DOHH2 (cell line): ENCODE results near the gene GDF9.

Experiments used
- H3F3A ChIP-seq: fragments of 200-600 bp; sonication (generic), shearing (Covaris generic); 2 replicates; pipeline ENCODE4 v1.6.0; 2016; ENCODE audit warnings: antibody characterized with exemption, mild to moderate bottlenecking; ENCODE audit not compliant: control insufficient read depth, insufficient read depth
- H3K27ac ChIP-seq: fragments of 200-600 bp; sonication (generic); 2 replicates; pipeline ENCODE4 v1.5.1; 2014; ENCODE audit warnings: low read depth, mild to moderate bottlenecking, low read length, moderate library complexity
- H3K27me3 ChIP-seq: fragments of 200-600 bp; sonication (generic); 2 replicates; pipeline ENCODE4 v1.6.1; 2014; ENCODE audit warnings: mild to moderate bottlenecking, low read length, mixed read lengths; ENCODE audit not compliant: control insufficient read depth
- H3K36me3 ChIP-seq: fragments of 200-600 bp; sonication (generic); 2 replicates; pipeline ENCODE4 v1.6.1; 2014; ENCODE audit warnings: mild to moderate bottlenecking, low read length, moderate library complexity, mixed read lengths; ENCODE audit not compliant: control insufficient read depth
- H3K4me1 ChIP-seq: fragments of 200-600 bp; sonication (generic); 2 replicates; pipeline ENCODE4 v1.6.1; 2014; ENCODE audit warnings: mild to moderate bottlenecking, low read length, mixed read lengths; ENCODE audit not compliant: control insufficient read depth
- H3K4me2 ChIP-seq: fragments of 200-600 bp; sonication (generic); 2 replicates; pipeline ENCODE4 v1.6.0; 2014; ENCODE audit warnings: mild to moderate bottlenecking, low read length, moderate library complexity
- H3K4me3 ChIP-seq: fragments of 200-600 bp; sonication (generic); 2 replicates; pipeline ENCODE4 v1.5.1; 2014; ENCODE audit warnings: mild to moderate bottlenecking, low read length, mixed read lengths
- H3K79me2 ChIP-seq: fragments of 200-600 bp; sonication (generic); 2 replicates; pipeline ENCODE4 v1.6.1; 2014; ENCODE audit warnings: mild to moderate bottlenecking, low read length, mixed read lengths; ENCODE audit not compliant: control insufficient read depth
- H3K9me2 ChIP-seq: fragments of 200-600 bp; sonication (generic); replicated peaks from 2 replicates; pipeline ENCODE4 v1.6.1; 2014; ENCODE audit warnings: mild to moderate bottlenecking, low read length, mixed read lengths; ENCODE audit not compliant: control insufficient read depth
- H3K9me3 ChIP-seq: fragments of 200-600 bp; sonication (generic); 2 replicates; pipeline ENCODE4 v1.6.1; 2014; ENCODE audit warnings: antibody characterized with exemption, low read length, mixed read lengths; ENCODE audit not compliant: control insufficient read depth, insufficient read depth
- H4K20me1 ChIP-seq: fragments of 200-600 bp; sonication (generic); 2 replicates; pipeline ENCODE4 v1.6.0; 2014; ENCODE audit warnings: low read depth, mild to moderate bottlenecking, antibody characterized with exemption, low read length, moderate library complexity; ENCODE audit not compliant: control insufficient read depth, insufficient read depth
- EZH2phosphoT487 ChIP-seq: fragments of 200-600 bp; sonication (generic); IDR thresholded peaks from 2 replicates; pipeline ENCODE4 v1.6.1; 2017; ENCODE audit warnings: borderline replicate concordance, mild to moderate bottlenecking, antibody characterized with exemption, low read length, moderate library complexity, mixed read lengths
- TF ChIP-seq, protein P1 (sequence below): fragments of 200-600 bp; sonication (generic); IDR thresholded peaks from one replicate; pipeline ENCODE4 v1.5.1; 2014; ENCODE audit warnings: antibody characterized with exemption, mild to moderate bottlenecking, low read depth, low read length; ENCODE audit not compliant: poor library complexity, severe bottlenecking

GDF9 gene

DNA sequence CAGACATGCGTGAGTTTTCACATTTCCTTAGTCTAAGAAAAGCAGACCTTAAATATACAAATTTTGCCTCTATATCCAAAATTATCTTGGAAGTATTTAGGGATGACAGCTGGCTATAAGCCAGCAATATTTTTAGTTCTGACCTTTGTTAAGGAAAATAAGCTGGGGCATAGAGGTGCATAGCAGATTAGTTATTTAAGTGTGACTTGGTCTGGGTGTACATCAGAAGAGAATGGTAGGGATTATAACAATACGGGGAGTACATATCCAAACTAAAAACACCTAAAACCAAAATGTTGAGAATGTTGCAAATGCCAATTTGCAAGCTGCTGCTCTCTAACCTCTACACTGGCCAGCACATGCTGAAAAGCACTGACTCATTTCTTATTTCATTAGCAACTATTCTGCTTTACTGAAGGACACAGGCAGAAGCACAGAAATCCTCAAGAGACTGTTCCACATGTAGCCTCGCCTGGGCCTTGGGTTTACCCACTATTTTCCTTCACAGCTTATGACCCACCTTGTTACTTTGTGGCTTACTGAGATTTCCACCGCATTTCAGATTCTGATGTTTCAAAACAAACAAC lies 29.5 kb upstream of the GDF9 start:
- peaks cover 72% of the 10 kb centered on the region for H3K36me3 ChIP-seq

DNA sequence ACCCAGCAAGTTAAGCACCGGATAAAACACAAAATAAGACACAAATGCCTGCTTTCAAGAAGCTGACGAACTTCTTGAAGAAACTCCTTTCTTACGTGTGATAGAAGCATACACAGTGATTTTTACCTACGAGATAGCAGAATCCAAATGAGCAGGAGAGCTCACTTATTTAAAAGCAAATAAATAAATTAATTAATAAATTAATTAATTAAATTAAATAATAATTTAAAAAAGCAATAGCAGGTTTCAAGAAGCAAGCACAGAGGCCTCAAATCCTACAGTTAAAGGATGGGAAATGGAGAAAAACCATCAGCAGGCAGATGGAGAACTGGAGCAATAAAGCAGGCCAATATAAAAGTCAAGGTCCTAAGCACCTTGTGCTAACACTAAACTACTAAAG lies 24.5 kb upstream of the GDF9 start:
- Histone ChIP-seq H3K79me2 (no peaks in the 10 kb centered on the region), H3K4me3 (no peak overlapping the region), H3K27me3 (no peaks in the 10 kb centered on the region), H3K4me1 (peaks cover 18% of the 10 kb centered on the region), H3K9me3 (no peaks in the 10 kb centered on the region), H3F3A (0 out of 2 replicates have a peak, but pooled peaks cover 3% of the 10 kb centered on the region), H3K27ac (no peak overlapping the region), H3K9me2 (no peaks in the 10 kb centered on the region), H3K4me2 (no peak overlapping the region), H4K20me1 (no peaks in the 10 kb centered on the region; the same call in 1 of the 2 replicates), H3K36me3 (peaks cover 76% of the 10 kb centered on the region)
- TF ChIP-seq, protein P1, sequence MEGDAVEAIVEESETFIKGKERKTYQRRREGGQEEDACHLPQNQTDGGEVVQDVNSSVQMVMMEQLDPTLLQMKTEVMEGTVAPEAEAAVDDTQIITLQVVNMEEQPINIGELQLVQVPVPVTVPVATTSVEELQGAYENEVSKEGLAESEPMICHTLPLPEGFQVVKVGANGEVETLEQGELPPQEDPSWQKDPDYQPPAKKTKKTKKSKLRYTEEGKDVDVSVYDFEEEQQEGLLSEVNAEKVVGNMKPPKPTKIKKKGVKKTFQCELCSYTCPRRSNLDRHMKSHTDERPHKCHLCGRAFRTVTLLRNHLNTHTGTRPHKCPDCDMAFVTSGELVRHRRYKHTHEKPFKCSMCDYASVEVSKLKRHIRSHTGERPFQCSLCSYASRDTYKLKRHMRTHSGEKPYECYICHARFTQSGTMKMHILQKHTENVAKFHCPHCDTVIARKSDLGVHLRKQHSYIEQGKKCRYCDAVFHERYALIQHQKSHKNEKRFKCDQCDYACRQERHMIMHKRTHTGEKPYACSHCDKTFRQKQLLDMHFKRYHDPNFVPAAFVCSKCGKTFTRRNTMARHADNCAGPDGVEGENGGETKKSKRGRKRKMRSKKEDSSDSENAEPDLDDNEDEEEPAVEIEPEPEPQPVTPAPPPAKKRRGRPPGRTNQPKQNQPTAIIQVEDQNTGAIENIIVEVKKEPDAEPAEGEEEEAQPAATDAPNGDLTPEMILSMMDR = no peak
- no peak for TF ChIP-seq EZH2phosphoT487

More for the DNA sequence above, 29.5 kb upstream of the GDF9 start:
- peaks cover 3% of the 10 kb centered on the region for H3K4me1 ChIP-seq
- H3K9me3 ChIP-seq = no peaks in the 10 kb centered on the region
- H3K27ac ChIP-seq = no peak overlapping the region
- H3K9me2 ChIP-seq = no peaks in the 10 kb centered on the region
- no peaks in the 10 kb centered on the region for H3K79me2 ChIP-seq
- no peaks in the 10 kb centered on the region for H3F3A ChIP-seq
- TF ChIP-seq, protein P1 = no peak
- no peak for TF ChIP-seq EZH2phosphoT487
- H4K20me1 ChIP-seq = no peaks in the 10 kb centered on the region
- H3K4me3 ChIP-seq = no peak overlapping the region
- H3K4me2 ChIP-seq = no peak overlapping the region
- H3K27me3 ChIP-seq = no peaks in the 10 kb centered on the region

DNA sequence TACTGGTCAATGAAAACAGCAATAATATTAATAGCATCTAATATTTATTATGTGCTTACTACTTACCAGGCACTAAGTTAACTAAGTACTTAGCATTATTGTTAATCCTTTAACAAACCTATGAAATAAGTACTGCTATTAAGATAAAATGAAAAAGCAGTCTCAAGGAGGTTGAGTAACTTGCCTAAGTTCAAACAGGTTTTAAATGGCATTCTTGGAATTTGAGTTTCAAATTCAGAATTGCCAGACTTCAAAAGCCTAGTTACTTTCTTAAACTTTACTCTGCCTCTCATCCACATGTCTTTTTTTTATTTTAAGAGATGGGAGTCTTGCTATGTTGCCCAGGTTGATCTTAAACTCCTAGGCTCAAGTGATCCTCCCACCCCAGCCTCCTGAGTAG lies 23.2 kb upstream of the GDF9 start:
- 0 out of 2 replicates have a peak, but pooled peaks cover 3% of the 10 kb centered on the region for H3F3A ChIP-seq
- H3K27me3 ChIP-seq = no peaks in the 10 kb centered on the region
- H3K9me3 ChIP-seq = no peaks in the 10 kb centered on the region
- H3K4me2 ChIP-seq = no peak overlapping the region
- H3K9me2 ChIP-seq = no peaks in the 10 kb centered on the region
- H4K20me1 ChIP-seq = no peaks in the 10 kb centered on the region; the same call in 1 of the 2 replicates
- no peak overlapping the region for H3K4me3 ChIP-seq
- H3K79me2 ChIP-seq = no peaks in the 10 kb centered on the region
- H3K36me3 ChIP-seq = peaks cover 68% of the 10 kb centered on the region
- TF ChIP-seq, protein P1 = no peak
- no peak for TF ChIP-seq EZH2phosphoT487
- H3K4me1 ChIP-seq = peaks cover 18% of the 10 kb centered on the region
- H3K27ac ChIP-seq = no peak overlapping the region
